ENCODE data around the gene SND1.

DNA sequence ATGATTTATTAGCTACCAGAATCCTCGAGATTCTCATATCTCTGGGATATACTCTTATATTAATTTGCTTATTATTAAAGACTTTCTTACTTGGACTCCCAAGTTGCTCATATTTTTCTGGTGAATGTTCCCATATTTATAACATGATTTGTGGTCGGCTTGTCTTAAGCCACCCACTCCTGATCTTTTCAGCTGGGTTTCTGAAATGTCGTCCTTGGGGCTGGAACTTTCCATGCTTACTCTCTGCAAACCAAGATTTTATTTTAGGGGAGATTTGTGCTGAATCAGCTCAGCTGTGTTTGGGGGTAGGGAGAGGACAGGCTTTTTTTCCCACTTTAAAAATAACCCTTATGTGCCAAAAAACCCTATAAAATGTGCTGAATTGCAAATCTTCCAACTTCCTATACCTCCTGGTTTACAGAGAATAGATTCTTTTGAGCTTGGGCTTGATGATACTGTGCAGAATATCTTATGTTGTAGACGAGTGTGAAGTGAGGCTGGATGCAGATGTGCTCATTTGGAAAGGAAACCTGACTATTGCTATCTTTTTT is 162.1 kb downstream of the SND1 start:
- TF ChIP-seq, protein P1, sequence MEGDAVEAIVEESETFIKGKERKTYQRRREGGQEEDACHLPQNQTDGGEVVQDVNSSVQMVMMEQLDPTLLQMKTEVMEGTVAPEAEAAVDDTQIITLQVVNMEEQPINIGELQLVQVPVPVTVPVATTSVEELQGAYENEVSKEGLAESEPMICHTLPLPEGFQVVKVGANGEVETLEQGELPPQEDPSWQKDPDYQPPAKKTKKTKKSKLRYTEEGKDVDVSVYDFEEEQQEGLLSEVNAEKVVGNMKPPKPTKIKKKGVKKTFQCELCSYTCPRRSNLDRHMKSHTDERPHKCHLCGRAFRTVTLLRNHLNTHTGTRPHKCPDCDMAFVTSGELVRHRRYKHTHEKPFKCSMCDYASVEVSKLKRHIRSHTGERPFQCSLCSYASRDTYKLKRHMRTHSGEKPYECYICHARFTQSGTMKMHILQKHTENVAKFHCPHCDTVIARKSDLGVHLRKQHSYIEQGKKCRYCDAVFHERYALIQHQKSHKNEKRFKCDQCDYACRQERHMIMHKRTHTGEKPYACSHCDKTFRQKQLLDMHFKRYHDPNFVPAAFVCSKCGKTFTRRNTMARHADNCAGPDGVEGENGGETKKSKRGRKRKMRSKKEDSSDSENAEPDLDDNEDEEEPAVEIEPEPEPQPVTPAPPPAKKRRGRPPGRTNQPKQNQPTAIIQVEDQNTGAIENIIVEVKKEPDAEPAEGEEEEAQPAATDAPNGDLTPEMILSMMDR (IDR thresholded peaks at IDR 0.05) = no peak
- no peak for TF ChIP-seq POLR2A (IDR thresholded peaks at IDR 0.05)

Data from vagina (tissue), 2 donors.